ENCODE data around the gene ACTR5.

Gene ACTR5

GRCh38 chr20:38714308-38714707 lies 34.0 kb upstream of the ACTR5 start:
- no peak for TF ChIP-seq CTCF (IDR thresholded peaks at IDR 0.05; ENCODE audit: low read depth, low read length)
- no peak overlapping the region for H3K4me3 ChIP-seq (ENCODE audit: low read depth, low read length)

GRCh38 chr20:38715646-38716045 lies 32.6 kb upstream of the ACTR5 start:
- H3K4me3 ChIP-seq (ENCODE audit: low read depth, low read length), result no peak overlapping the region
- no peak for TF ChIP-seq CTCF (IDR thresholded peaks at IDR 0.05; ENCODE audit: low read depth, low read length)

- no peak overlapping the region for H3K4me3 ChIP-seq (ENCODE audit: low read depth, low read length)
- TF ChIP-seq CTCF (IDR thresholded peaks at IDR 0.05; ENCODE audit: low read depth, low read length), result no peak
These were observed 25.6 kb upstream of the ACTR5 start for GRCh38 chr20:38722683-38723016.

- H3K4me3 ChIP-seq (ENCODE audit: low read depth, low read length), result no peak overlapping the region
- TF ChIP-seq CTCF (IDR thresholded peaks at IDR 0.05; ENCODE audit: low read depth, low read length), result no peak
These were observed 25.0 kb upstream of the ACTR5 start for GRCh38 chr20:38723017-38723847.

- no peak within 1 kb of the TSS for H3K4me3 ChIP-seq (ENCODE audit: low read depth, low read length)
These were observed 24.2 kb upstream of the ACTR5 start, which contains the start of gene SLC32A1 for GRCh38 chr20:38723848-38724625. SLC32A1 (plus strand) TSS chr20:38724486; CDS start chr20:38724725, 239 bp downstream.

GRCh38 chr20:38724626-38725147 lies 23.6 kb upstream of the ACTR5 start:
- H3K4me3 ChIP-seq (ENCODE audit: low read depth, low read length), result no peak overlapping the region
- no peak for TF ChIP-seq CTCF (IDR thresholded peaks at IDR 0.05; ENCODE audit: low read depth, low read length)

More at GRCh38 chr20:38723848-38724625, 24.2 kb upstream of the ACTR5 start, which contains the start of gene SLC32A1:
- TF ChIP-seq CTCF (IDR thresholded peaks at IDR 0.05; ENCODE audit: low read depth, low read length), result no peak
